Thyroid gland (tissue), 4 donors: ENCODE data around the gene RAD54L2. TPM values are rescaled to one million over a fixed set of nuclear protein-coding genes. Genes with fewer than 3 reads are reported as not detected.
"Not testable (repeated sequence)": the region's sequence is repeated elsewhere in the genome, so short reads cannot be mapped to it uniquely, and the experiment has no call there.

Experiments used
- DNase-seq, 2 donors: peaks; one replicate each; pipeline ENCODE4 v3.0.0-alpha.2; 2019
- H3K27ac ChIP-seq, 3 donors: fragments of 200-600 bp; sonication (generic); 1 replicate in 2 of 3; 2 replicates in 1 of 3; pipeline ENCODE4 v1.5.1; 2016 to 2019; ENCODE audit warnings: mild to moderate bottlenecking in 1 of 3, moderate library complexity in 1 of 3
- H3K27me3 ChIP-seq: fragments of 200-600 bp; sonication (generic); one replicate; pipeline ENCODE4 v1.5.1; 2019
- H3K36me3 ChIP-seq, 2 donors: fragments of 200-600 bp; sonication (generic); one replicate each; pipeline ENCODE4 v1.5.1; 2016 to 2019
- H3K4me1 ChIP-seq, 2 donors: fragments of 200-600 bp; sonication (generic); one replicate each; pipeline ENCODE4 v1.5.1; 2017 to 2019
- H3K4me3 ChIP-seq, 3 donors: fragments of 200-600 bp; sonication (generic); replicated peaks in 1 of 3; 1 replicate in 2 of 3; 2 replicates in 1 of 3; pipeline ENCODE4 v1.5.1; 2016; ENCODE audit warnings: mild to moderate bottlenecking in 1 of 3
- H3K9me3 ChIP-seq: fragments of 200-600 bp; sonication (generic); one replicate; pipeline ENCODE4 v1.5.1; 2017
- POLR2A ChIP-seq, 2 donors: fragments of 450-650 bp; IDR thresholded peaks; one replicate each; pipeline ENCODE4 v1.6.1; 2017; ENCODE audit warnings: antibody characterized with exemption in 2 of 2, mild to moderate bottlenecking in 2 of 2, moderate library complexity in 1 of 2
- WGBS, 2 donors: methylation state at CpG; one replicate each; pipeline ENCODE4 v1.1.5; 2017; 5-methylcytosine and 5-hydroxymethylcytosine counted together
- intact Hi-C: fragments of 100-400 bp; cut with DNase I; formaldehyde crosslinking; loops from one replicate; pipeline ENCODE4 v1.15.1; 2023
- total RNA-seq, 4 donors: library from RNA; depleted of rRNA; stranded (reverse); fragments of >200 nt; gene quantifications; one replicate each; pipeline ENCODE4 v1.2.3, GENCODE V29; 2016
- TF ChIP-seq, protein P1 (sequence below), 6 experiments: fragments of 200-600 bp in 3 of 6; fragments of 450-650 bp in 3 of 6; sonication (generic) in 3 of 6; IDR thresholded peaks; one replicate each; pipeline ENCODE4 v1.5.1; 2016 to 2019; ENCODE audit warnings: antibody characterized with exemption in 6 of 6, mild to moderate bottlenecking in 2 of 6, inconsistent platforms in 1 of 6, moderate library complexity in 1 of 6

The RAD54L2 gene
- total RNA-seq, 4 donors from 2014 or later: 17.8 to 41.6 (median 22.6) TPM

DNA sequence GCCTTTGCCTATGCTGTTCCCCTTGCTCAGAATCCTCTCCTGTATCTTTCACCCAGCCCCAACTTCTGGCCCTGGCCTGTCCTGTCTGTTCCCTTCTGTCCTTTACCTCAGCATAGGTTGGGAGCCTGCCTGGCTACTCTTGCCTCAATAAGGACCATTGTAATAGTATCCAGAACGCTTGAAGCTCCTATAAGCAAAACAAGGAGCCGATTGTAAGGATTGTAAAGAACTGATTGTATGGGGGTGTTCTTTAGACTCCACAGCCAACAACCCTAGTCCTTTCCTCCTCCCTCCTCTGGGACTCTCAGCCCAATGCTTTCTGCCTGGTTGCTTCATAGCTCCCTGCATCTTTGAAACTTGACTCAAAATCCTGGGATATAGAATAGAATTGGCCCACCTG lies 18.7 kb upstream of the RAD54L2 start:
- H3K27ac ChIP-seq: no peak overlapping the region
- no peaks in the 10 kb centered on the region for H3K27me3 ChIP-seq
- H3K9me3 ChIP-seq: no peaks in the 10 kb centered on the region
- TF ChIP-seq, protein P1, sequence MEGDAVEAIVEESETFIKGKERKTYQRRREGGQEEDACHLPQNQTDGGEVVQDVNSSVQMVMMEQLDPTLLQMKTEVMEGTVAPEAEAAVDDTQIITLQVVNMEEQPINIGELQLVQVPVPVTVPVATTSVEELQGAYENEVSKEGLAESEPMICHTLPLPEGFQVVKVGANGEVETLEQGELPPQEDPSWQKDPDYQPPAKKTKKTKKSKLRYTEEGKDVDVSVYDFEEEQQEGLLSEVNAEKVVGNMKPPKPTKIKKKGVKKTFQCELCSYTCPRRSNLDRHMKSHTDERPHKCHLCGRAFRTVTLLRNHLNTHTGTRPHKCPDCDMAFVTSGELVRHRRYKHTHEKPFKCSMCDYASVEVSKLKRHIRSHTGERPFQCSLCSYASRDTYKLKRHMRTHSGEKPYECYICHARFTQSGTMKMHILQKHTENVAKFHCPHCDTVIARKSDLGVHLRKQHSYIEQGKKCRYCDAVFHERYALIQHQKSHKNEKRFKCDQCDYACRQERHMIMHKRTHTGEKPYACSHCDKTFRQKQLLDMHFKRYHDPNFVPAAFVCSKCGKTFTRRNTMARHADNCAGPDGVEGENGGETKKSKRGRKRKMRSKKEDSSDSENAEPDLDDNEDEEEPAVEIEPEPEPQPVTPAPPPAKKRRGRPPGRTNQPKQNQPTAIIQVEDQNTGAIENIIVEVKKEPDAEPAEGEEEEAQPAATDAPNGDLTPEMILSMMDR (IDR thresholded peaks at IDR 0.05): no peak
- no peak for TF ChIP-seq POLR2A (IDR thresholded peaks at IDR 0.05)
- H3K4me3 ChIP-seq: no peak overlapping the region
- no peaks in the 10 kb centered on the region for H3K4me1 ChIP-seq
- no peaks in the 10 kb centered on the region for H3K36me3 ChIP-seq
- intact Hi-C loops: no loop called here
- no peak for DNase-seq
- WGBS, 2 donors: 33 to 38% methylated on average over 2 of the region's 2 CpGs

DNA sequence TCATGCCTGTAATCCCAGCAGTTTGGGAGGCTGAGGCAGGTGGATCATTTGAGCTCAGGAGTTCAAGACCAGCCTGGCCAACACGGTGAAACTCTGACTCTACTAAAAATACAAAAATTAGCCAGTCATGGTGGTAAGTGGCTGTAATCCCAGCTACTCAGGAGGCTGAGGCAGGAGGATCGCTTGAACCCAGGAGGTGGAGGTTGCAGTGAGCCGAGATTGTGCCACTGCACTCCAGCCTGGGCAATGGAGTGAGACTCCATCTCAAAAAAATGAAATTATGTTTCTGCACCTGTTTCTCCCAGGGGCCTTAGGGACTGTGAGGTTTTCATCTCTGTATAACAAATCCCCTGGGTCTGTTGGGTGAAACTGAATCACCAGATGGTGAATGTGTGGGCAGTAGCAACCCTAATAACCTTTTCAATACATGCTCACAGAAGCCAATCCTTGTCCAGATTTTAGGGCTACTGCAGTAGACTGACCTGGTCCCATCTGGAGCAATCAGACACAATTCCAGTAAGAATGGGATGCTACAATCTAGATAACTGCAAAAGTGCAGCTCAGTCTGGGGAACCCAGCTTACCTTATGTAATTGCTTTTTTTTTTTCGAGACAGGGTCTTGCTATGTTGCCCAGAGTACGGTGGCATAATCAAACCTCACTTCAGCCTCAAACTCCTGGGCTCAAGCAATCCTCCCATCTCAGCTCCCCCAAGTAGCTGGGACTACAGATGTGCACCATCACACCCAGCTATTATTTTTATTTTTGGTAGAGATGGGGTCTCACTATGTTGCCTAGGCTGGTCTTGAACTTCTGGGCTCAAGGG lies 17.4 kb upstream of the RAD54L2 start:
- 87 to 88% methylated on average over 5 of the region's 5 CpGs for WGBS, 2 donors
- H3K4me1 ChIP-seq, H3K9me3 ChIP-seq, DNase-seq, H3K27me3 ChIP-seq, H3K36me3 ChIP-seq, intact Hi-C loops, H3K4me3 ChIP-seq, H3K27ac ChIP-seq: not testable (repeated sequence)

DNA sequence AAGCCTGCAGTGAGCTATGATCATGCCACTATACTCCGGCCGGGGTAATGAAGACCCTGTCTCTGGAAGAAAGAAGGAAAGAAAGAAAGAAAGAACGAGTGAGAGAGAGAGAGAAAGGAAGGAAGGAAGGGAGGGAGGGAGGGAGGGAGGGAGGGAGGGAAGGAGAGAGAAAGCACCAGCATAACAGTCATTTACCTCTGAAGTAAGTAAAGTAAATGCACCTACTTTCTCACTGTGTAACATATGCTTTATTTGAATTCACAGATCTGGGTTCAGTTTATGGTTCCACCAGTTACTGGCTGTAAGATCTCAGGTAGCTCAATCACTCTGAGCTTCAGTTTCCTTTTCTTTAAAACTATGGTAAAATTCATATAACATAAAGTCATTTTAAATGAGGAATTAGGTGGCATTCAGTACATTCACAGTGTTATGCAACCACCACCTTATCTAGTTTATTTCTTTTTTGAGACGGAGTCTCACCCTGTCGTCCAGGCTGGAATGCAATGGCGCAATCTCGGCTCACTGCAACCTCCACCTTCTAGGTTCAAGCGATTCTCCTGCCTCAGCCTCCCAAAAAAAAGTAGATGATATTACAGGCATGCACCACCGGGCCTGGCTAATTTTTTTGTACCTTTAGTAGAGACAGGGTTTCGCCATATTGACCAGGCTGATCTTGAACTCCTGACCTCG lies 16.1 kb upstream of the RAD54L2 start:
- Histone ChIP-seq H3K27me3 (no peaks in the 10 kb centered on the region), H3K4me3 (no peak overlapping the region), H3K9me3 (no peaks in the 10 kb centered on the region), H3K36me3 (no peaks in the 10 kb centered on the region), H3K27ac (no peak overlapping the region), H3K4me1 (no peaks in the 10 kb centered on the region)
- no peak for TF ChIP-seq POLR2A (IDR thresholded peaks at IDR 0.05)
- TF ChIP-seq, protein P1 (IDR thresholded peaks at IDR 0.05): no peak
- intact Hi-C loops: no loop called here
- no peak for DNase-seq
- 79% methylated on average over 11 of the region's 11 CpGs for WGBS, 2 donors

DNA sequence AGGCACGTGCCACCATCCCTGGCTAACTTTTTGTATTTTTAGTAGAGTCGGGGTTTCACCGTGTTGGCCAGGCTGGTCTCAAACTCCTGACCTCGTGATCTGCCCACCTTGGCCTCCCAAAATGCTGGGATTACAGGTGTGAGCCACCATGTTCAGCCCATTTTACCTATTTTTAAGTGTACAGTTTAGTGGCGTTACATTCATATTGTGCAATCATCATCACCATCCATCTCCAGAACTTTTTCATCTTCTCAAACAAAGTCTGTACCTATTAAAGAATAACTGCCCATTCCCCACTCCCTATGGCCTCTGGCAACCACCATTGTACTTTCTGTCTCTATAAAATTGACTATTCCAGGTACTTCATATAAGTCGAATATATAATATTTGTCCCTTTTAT lies 13.6 kb upstream of the RAD54L2 start:
- H3K27ac ChIP-seq, H3K4me3 ChIP-seq, DNase-seq, H3K36me3 ChIP-seq, H3K9me3 ChIP-seq, H3K4me1 ChIP-seq, intact Hi-C loops, H3K27me3 ChIP-seq: not testable (repeated sequence)
- WGBS, 2 donors: 85 to 88% methylated on average over 6 of the region's 6 CpGs

DNA sequence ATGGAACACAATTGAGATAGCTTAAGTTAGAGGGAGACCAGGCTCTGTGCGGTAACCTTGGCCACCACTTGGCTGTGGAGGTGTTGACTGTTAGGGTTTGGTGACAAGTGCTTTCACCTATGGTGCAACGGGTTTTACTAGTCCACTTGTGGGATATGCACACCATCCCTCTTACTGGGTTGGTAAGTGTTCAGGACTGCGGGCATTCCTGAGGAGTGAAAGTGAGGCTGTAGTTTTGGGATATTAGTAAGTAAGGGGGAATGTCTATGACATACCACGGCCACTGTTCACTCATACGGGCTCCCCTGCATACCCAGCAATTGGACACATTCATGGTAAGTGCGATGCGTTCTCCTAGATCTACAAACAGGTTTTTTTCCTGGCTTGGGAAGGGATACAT lies 8.0 kb upstream of the RAD54L2 start:
- Histone ChIP-seq H3K27ac (no peak overlapping the region), H3K4me1 (no peaks in the 10 kb centered on the region), H3K27me3 (no peaks in the 10 kb centered on the region), H3K9me3 (no peaks in the 10 kb centered on the region), H3K4me3 (no peak overlapping the region), H3K36me3 (no peaks in the 10 kb centered on the region)
- intact Hi-C loops: no loop called here
- no peak for TF ChIP-seq POLR2A (IDR thresholded peaks at IDR 0.05)
- TF ChIP-seq, protein P1 (IDR thresholded peaks at IDR 0.05): no peak
- DNase-seq: no peak
- 84 to 91% methylated on average over 7 of the region's 7 CpGs for WGBS, 2 donors
